IPS-18c (cell line): Measurements from ENCODE around the gene NT5DC2.

ENCODE experiments used
- H3K4me3 ChIP-seq: 2 replicates; pipeline ENCODE4 v1.7.0; 2013; ENCODE audit warnings: low read depth, mild to moderate bottlenecking, low read length, moderate library complexity; ENCODE audit not compliant: insufficient read depth
- H3K9me3 ChIP-seq: one replicate; pipeline ENCODE4 v1.6.1; 2013; ENCODE audit warnings: mild to moderate bottlenecking, low read length, moderate library complexity; ENCODE audit not compliant: control insufficient read depth, insufficient read depth

The NT5DC2 gene

GRCh38 chr3:52519445-52520140 is 14.1 kb downstream of the NT5DC2 start:
- Histone ChIP-seq H3K4me3 (peak overlapping the region; percentile 46; the same call in 1 of the 2 replicates), H3K9me3 (no peaks in the 10 kb centered on the region)

GRCh38 chr3:52518723-52519444 is 14.8 kb downstream of the NT5DC2 start:
- Histone ChIP-seq H3K4me3 (peak overlapping the region; percentile 46; the same call in 1 of the 2 replicates), H3K9me3 (no peaks in the 10 kb centered on the region)

GRCh38 chr3:52517796-52518722 is 15.6 kb downstream of the NT5DC2 start:
- Histone ChIP-seq H3K9me3 (no peaks in the 10 kb centered on the region), H3K4me3 (peak overlapping the region; percentile 46; the same call in 1 of the 2 replicates)

GRCh38 chr3:52516509-52517195 is 17.0 kb downstream of the NT5DC2 start:
- H3K9me3 ChIP-seq, result no peaks in the 10 kb centered on the region
- H3K4me3 ChIP-seq, result no peak overlapping the region

GRCh38 chr3:52515192-52515591 is 18.5 kb downstream of the NT5DC2 start:
- Histone ChIP-seq H3K9me3 (no peaks in the 10 kb centered on the region), H3K4me3 (no peak overlapping the region)

GRCh38 chr3:52514576-52514975 is 19.1 kb downstream of the NT5DC2 start:
- Histone ChIP-seq H3K9me3 (no peaks in the 10 kb centered on the region), H3K4me3 (no peak overlapping the region)

GRCh38 chr3:52513281-52513680 is 20.4 kb downstream of the NT5DC2 start:
- H3K4me3 ChIP-seq, result no peak overlapping the region
- no peaks in the 10 kb centered on the region for H3K9me3 ChIP-seq

GRCh38 chr3:52512727-52513126 is 20.9 kb downstream of the NT5DC2 start:
- no peak overlapping the region for H3K4me3 ChIP-seq

GRCh38 chr3:52512105-52512504 is 21.6 kb downstream of the NT5DC2 start:
- no peaks in the 10 kb centered on the region for H3K9me3 ChIP-seq
- H3K4me3 ChIP-seq, result no peak overlapping the region

More at GRCh38 chr3:52512727-52513126, 20.9 kb downstream of the NT5DC2 start:
- no peaks in the 10 kb centered on the region for H3K9me3 ChIP-seq

- Histone ChIP-seq H3K9me3 (no peaks in the 10 kb centered on the region), H3K4me3 (no peak overlapping the region)
Observed at GRCh38 chr3:52511509-52511908, 22.1 kb downstream of the NT5DC2 start.

GRCh38 chr3:52509753-52510328 is 23.8 kb downstream of the NT5DC2 start:
- Histone ChIP-seq H3K9me3 (no peaks in the 10 kb centered on the region), H3K4me3 (no peak overlapping the region)

- no peak overlapping the region for H3K4me3 ChIP-seq
- no peaks in the 10 kb centered on the region for H3K9me3 ChIP-seq
Observed at GRCh38 chr3:52507359-52507758, 26.3 kb downstream of the NT5DC2 start.

- no peaks in the 10 kb centered on the region for H3K9me3 ChIP-seq
- no peak overlapping the region for H3K4me3 ChIP-seq
Observed at GRCh38 chr3:52506266-52506966, 27.2 kb downstream of the NT5DC2 start.

GRCh38 chr3:52504977-52505376 is 28.7 kb downstream of the NT5DC2 start:
- H3K4me3 ChIP-seq, result no peak overlapping the region
- H3K9me3 ChIP-seq, result no peaks in the 10 kb centered on the region

GRCh38 chr3:52503788-52504424 is 29.8 kb downstream of the NT5DC2 start:
- H3K9me3 ChIP-seq, result no peaks in the 10 kb centered on the region
- no peak overlapping the region for H3K4me3 ChIP-seq
